HEK293 (cell line): ENCODE measurements around the gene TXNRD2.

Experiments
- CTCF ChIA-PET: fragments of 350-600 bp; formaldehyde crosslinking; extraction: SDS; loops from one replicate; lab custom pipeline; 2021; ENCODE audit warnings: antibody characterized with exemption; lab: Yijun Ruan, JAX
- POLR2A ChIA-PET: fragments of 300-600 bp; formaldehyde crosslinking; extraction: SDS; loops from one replicate; lab custom pipeline; 2020; ENCODE audit warnings: antibody characterized with exemption, inconsistent platforms; lab: Yijun Ruan, JAX
- H3K27ac ChIP-seq: fragments of 200-500 bp; sonication (Bioruptor generic); 2 replicates; pipeline ENCODE4 v1.5.1; 2014; ENCODE audit warnings: low read depth, low read length, control low read depth, inconsistent platforms; ENCODE audit errors: extremely low read depth
- H3K36me3 ChIP-seq, 2 experiments: fragments of 200-500 bp in 1 of 2; sonication (Bioruptor generic) in 1 of 2; 1 replicate in 1 of 2; 2 replicates in 1 of 2; pipeline ENCODE4 v1.5.1; 2014 to 2017; ENCODE audit warnings: inconsistent platforms in 2 of 2, low read length in 2 of 2; ENCODE audit not compliant: control insufficient read depth in 2 of 2, insufficient read depth in 1 of 2
- H3K4me1 ChIP-seq: fragments of 200-500 bp; sonication (Bioruptor generic); 2 replicates; pipeline ENCODE4 v1.5.1; 2014; ENCODE audit warnings: mild to moderate bottlenecking, low read length, inconsistent platforms; ENCODE audit not compliant: control insufficient read depth, insufficient read depth
- H3K4me3 ChIP-seq: 2 replicates; pipeline ENCODE4 v1.5.1; 2011; ENCODE audit warnings: low read depth, mild to moderate bottlenecking, control low read depth, low read length, moderate library complexity
- H3K9me3 ChIP-seq: fragments of 200-500 bp; sonication (Bioruptor generic); 2 replicates; pipeline ENCODE4 v1.5.1; 2014; ENCODE audit warnings: low read depth, low read length, inconsistent platforms; ENCODE audit not compliant: control insufficient read depth, insufficient read depth
- GLIS1 ChIP-seq: fragments of 450-650 bp; formaldehyde crosslinking; IDR thresholded peaks from 2 replicates; pipeline ENCODE4 v1.5.1; 2016; ENCODE audit warnings: missing biosample characterization, missing genetic modification characterization
- MEIS1 ChIP-seq: sonication (generic); formaldehyde crosslinking; IDR thresholded peaks from 2 replicates; pipeline ENCODE4 v1.8.1; 2022; ENCODE audit warnings: missing genetic modification reagents, mild to moderate bottlenecking, borderline replicate concordance
- OSR2 ChIP-seq: fragments of 450-650 bp; formaldehyde crosslinking; IDR thresholded peaks from 2 replicates; pipeline ENCODE4 v1.5.1; 2016; ENCODE audit warnings: missing biosample characterization, missing genetic modification characterization
- PRDM2 ChIP-seq: fragments of 450-650 bp; formaldehyde crosslinking; IDR thresholded peaks from 2 replicates; pipeline ENCODE4 v1.5.1; 2016; ENCODE audit warnings: missing biosample characterization, missing genetic modification characterization, borderline replicate concordance
- PRDM4 ChIP-seq: fragments of 450-650 bp; formaldehyde crosslinking; IDR thresholded peaks from 2 replicates; pipeline ENCODE4 v1.5.1; 2017; ENCODE audit warnings: missing biosample characterization, missing genetic modification characterization
- SP2 ChIP-seq: fragments of 450-650 bp; formaldehyde crosslinking; IDR thresholded peaks from 2 replicates; pipeline ENCODE4 v1.5.1; 2016; ENCODE audit warnings: missing biosample characterization, missing genetic modification characterization
- WT1 ChIP-seq: fragments of 450-650 bp; formaldehyde crosslinking; IDR thresholded peaks from 2 replicates; pipeline ENCODE4 v1.5.1; 2016; ENCODE audit warnings: missing biosample characterization, missing genetic modification characterization
- ZFP41 ChIP-seq: fragments of 450-650 bp; formaldehyde crosslinking; IDR thresholded peaks from 2 replicates; pipeline ENCODE4 v1.5.1; 2016; ENCODE audit warnings: missing biosample characterization, missing genetic modification characterization, borderline replicate concordance
- ZNF146 ChIP-seq: fragments of 450-650 bp; formaldehyde crosslinking; IDR thresholded peaks from 2 replicates; pipeline ENCODE4 v1.5.1; 2016; ENCODE audit warnings: missing biosample characterization, missing genetic modification characterization
- ZNF148 ChIP-seq: fragments of 450-650 bp; formaldehyde crosslinking; IDR thresholded peaks from 2 replicates; pipeline ENCODE4 v1.5.0; 2017; ENCODE audit warnings: missing biosample characterization, missing genetic modification characterization, borderline replicate concordance
- ZNF184 ChIP-seq: fragments of 450-650 bp; IDR thresholded peaks from 2 replicates; pipeline ENCODE4 v1.5.1; 2018; ENCODE audit warnings: missing biosample characterization, mild to moderate bottlenecking, missing genetic modification characterization
- ZNF280C ChIP-seq: fragments of 450-650 bp; formaldehyde crosslinking; IDR thresholded peaks from 2 replicates; pipeline ENCODE4 v1.5.1; 2016; ENCODE audit warnings: missing biosample characterization, missing genetic modification characterization
- ZNF366 ChIP-seq: fragments of 450-650 bp; formaldehyde crosslinking; conservative IDR thresholded peaks from 2 replicates; pipeline ENCODE4 v1.5.1; 2016; ENCODE audit warnings: missing biosample characterization, missing genetic modification characterization
- ZNF426 ChIP-seq: fragments of 450-650 bp; formaldehyde crosslinking; IDR thresholded peaks from 2 replicates; pipeline ENCODE4 v1.5.1; 2017; ENCODE audit warnings: missing biosample characterization, missing genetic modification characterization, mild to moderate bottlenecking, inconsistent platforms, moderate library complexity
- ZNF549 ChIP-seq: fragments of 450-650 bp; IDR thresholded peaks from 2 replicates; pipeline ENCODE4 v1.5.1; 2018; ENCODE audit warnings: missing biosample characterization, missing genetic modification characterization, mild to moderate bottlenecking, inconsistent platforms, moderate library complexity
- ZNF600 ChIP-seq: fragments of 450-650 bp; formaldehyde crosslinking; IDR thresholded peaks from 2 replicates; pipeline ENCODE4 v1.5.1; 2016; ENCODE audit warnings: missing biosample characterization, missing genetic modification characterization
- ZNF704 ChIP-seq: fragments of 450-650 bp; formaldehyde crosslinking; IDR thresholded peaks from 2 replicates; pipeline ENCODE4 v1.5.1; 2016; ENCODE audit warnings: missing biosample characterization, missing genetic modification characterization

TXNRD2 gene

GRCh38 chr22:19857382-19857781 is 84.2 kb downstream of the TXNRD2 start:
- ChIA-PET CTCF (no interaction called here), POLR2A (no interaction called here)
- Histone ChIP-seq H3K9me3 (no peaks in the 10 kb centered on the region), H3K36me3 (peaks cover 0 to 9% of the 10 kb centered on the region in 2 experiments; a peak in 1 of 3 replicates), H3K4me3 (no peak overlapping the region), H3K4me1 (no peaks in the 10 kb centered on the region), H3K27ac (no peak overlapping the region)
- TF ChIP-seq ZNF146 (tag by site-specific recombination), result peak; percentile 93
- no peak for TF ChIP-seq ZNF366 (tag by site-specific recombination)

GRCh38 chr22:19855504-19856409 is 85.9 kb downstream of the TXNRD2 start:
- H3K4me1 ChIP-seq, result no peaks in the 10 kb centered on the region
- H3K36me3 ChIP-seq, result peaks cover 0 to 25% of the 10 kb centered on the region in 2 experiments; a peak in 1 of 3 replicates
- POLR2A ChIA-PET, result interaction anchor here (0.6 to 3.5 kb wide), 21 partner anchors 8 to 189 kb away, joined by 3 to 12 read pairs (median 3); no protein-coding TSS in a partner anchor
- H3K9me3 ChIP-seq, result no peaks in the 10 kb centered on the region
- CTCF ChIA-PET, result interaction anchor here (0.7 to 1.7 kb wide), 4 partner anchors 9 to 125 kb away, joined by 3 to 8 read pairs (median 5); no protein-coding TSS in a partner anchor
- peak overlapping the region; percentile 95 for H3K27ac ChIP-seq
- H3K4me3 ChIP-seq, result peak overlapping the region; percentile 86
- TF ChIP-seq GLIS1 (tag by site-specific recombination) (peak; percentile 38; the same call in 1 of the 2 replicates), OSR2 (0 out of 2 replicates have a peak, but pooled peaks have one; percentile 11), ZNF600 (peak; percentile 21; the same call in 1 of the 2 replicates), ZNF549 (tag by site-specific recombination) (no peak), PRDM4 (tag by site-specific recombination) (no peak), ZNF184 (tag by site-specific recombination) (no peak; the same call in 1 of the 2 replicates), ZNF426 (tag by site-specific recombination) (no peak), ZNF280C (tag by site-specific recombination) (no peak), WT1 (tag by site-specific recombination) (peak; percentile 80), ZNF148 (no peak), PRDM2 (no peak), MEIS1 (CRISPR knock-in tag) (no peak), ZFP41 (tag by site-specific recombination) (no peak), ZNF704 (tag by site-specific recombination) (no peak), SP2 (tag by site-specific recombination) (no peak)
